Psoas muscle (tissue), 8 donors: Measurements from ENCODE around the gene ADORA2B. TPM values are rescaled to one million over a fixed set of nuclear protein-coding genes. Genes with fewer than 3 reads are reported as not detected.
A peak's percentile ranks its signal among the peaks of the same experiment; 100 is the strongest.

Experiments used
- ATAC-seq, 4 donors: fragments of 200-7000 bp; cut with Tn5 transposase; one replicate each; pipeline ENCODE4 v1.9.1; 2020; ENCODE audit warnings: moderate library complexity in 3 of 4, mild to moderate bottlenecking in 2 of 4
- DNase-seq, 2 donors: peaks; one replicate each; pipeline ENCODE4 v3.0.0-alpha.2; 2020
- H3K27ac ChIP-seq: fragments of 200-600 bp; one replicate; pipeline ENCODE4 v1.8.0; 2022
- H3K27me3 ChIP-seq, 3 donors: fragments of 200-600 bp in 1 of 3; one replicate each; pipeline versions ENCODE4 v1.6.1 to v1.8.0; 2013 to 2022; ENCODE audit warnings: low read length in 2 of 3, mild to moderate bottlenecking in 2 of 3, moderate library complexity in 1 of 3; ENCODE audit not compliant: insufficient read depth in 3 of 3
- H3K36me3 ChIP-seq, 2 donors: fragments of 200-600 bp in 1 of 2; one replicate each; pipeline versions ENCODE4 v1.6.1 to v1.8.0; 2013 to 2022; ENCODE audit warnings: low read depth in 1 of 2, mild to moderate bottlenecking in 1 of 2, moderate library complexity in 1 of 2; ENCODE audit not compliant: insufficient read depth in 1 of 2
- H3K4me1 ChIP-seq: fragments of 200-600 bp; one replicate; pipeline ENCODE4 v1.8.0; 2022
- H3K4me3 ChIP-seq: fragments of 200-600 bp; one replicate; pipeline ENCODE4 v1.8.0; 2022; ENCODE audit warnings: mild to moderate bottlenecking
- H3K9me3 ChIP-seq: fragments of 200-600 bp; one replicate; pipeline ENCODE4 v1.8.0; 2022
- WGBS, 3 donors: extraction: QIAGEN DNeasy Blood & Tissue Kit; methylation state at CpG; one replicate each; pipeline versions ENCODE4 v1.1.6 to v1.1.7; 2013; 5-methylcytosine and 5-hydroxymethylcytosine counted together
- intact Hi-C, 2 donors: fragments of 100-400 bp; cut with DNase I; formaldehyde crosslinking; loops; one replicate each; pipeline versions ENCODE4 v1.11.0 to v1.14.2; 2022
- polyA plus RNA-seq, 3 donors: library from polyadenylated mRNA; stranded (reverse); fragments of 200-250 nt; gene quantifications; one replicate each; pipeline ENCODE4 v1.2.3, GENCODE V29; 2013
- total RNA-seq, 4 donors: library from RNA; stranded (reverse); fragmentation: NEBNext Ultra II Directional in 2 of 4; extraction: Animal tissue kit (Norgen Biotek cat#: 25700) in 2 of 4; gene quantifications; one replicate each; pipeline versions ENCODE4 v1.2.1 to v1.2.4, GENCODE V29; 2021 to 2023
- TF ChIP-seq, protein P1 (sequence below): fragments of 200-600 bp; IDR thresholded peaks from one replicate; pipeline ENCODE4 v1.8.0; 2022; ENCODE audit warnings: antibody characterized with exemption
- donor health status: healthy with polysubstance abuse.
- donor health status: DM: no; HTN: no; CAD: no; lungs with moderate emphysema.
- donor health status: Bipolar disorder and iron deficiency.
- donor health status: healthy.
- donor health status: DM: yes; HTN: yes; CAD: no.
- donor health status: DM: no; HTN: no; CAD: no.
- donor health status: DM: no; HTN: no; CAD: no.
- donor health status: DM: yes; HTN: yes; CAD: no.

ADORA2B gene
- total and polyA plus RNA-seq, 7 donors: 0.07 to 0.36 (median 0.20) TPM

DNA sequence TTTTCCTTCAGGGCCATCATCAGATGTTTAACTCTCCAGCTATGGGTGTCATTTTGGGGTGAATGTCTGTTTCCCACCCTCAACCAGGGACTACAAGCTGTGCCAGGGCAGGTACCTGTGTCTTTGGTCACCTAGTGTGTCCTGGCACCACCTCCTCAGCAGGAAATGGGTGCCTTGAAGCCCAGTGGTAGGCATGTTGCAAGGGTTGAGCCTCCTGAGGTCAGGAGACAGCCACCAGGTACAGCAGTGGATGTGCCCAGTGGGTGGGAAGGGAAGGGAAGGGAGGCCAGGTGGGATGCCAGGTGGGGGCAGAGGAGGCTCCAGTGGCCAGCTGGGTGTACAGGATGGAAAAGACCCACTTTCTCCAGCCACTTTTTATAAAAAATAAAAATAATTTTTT, 25.5 kb upstream of the ADORA2B start:
- TF ChIP-seq, protein P1, sequence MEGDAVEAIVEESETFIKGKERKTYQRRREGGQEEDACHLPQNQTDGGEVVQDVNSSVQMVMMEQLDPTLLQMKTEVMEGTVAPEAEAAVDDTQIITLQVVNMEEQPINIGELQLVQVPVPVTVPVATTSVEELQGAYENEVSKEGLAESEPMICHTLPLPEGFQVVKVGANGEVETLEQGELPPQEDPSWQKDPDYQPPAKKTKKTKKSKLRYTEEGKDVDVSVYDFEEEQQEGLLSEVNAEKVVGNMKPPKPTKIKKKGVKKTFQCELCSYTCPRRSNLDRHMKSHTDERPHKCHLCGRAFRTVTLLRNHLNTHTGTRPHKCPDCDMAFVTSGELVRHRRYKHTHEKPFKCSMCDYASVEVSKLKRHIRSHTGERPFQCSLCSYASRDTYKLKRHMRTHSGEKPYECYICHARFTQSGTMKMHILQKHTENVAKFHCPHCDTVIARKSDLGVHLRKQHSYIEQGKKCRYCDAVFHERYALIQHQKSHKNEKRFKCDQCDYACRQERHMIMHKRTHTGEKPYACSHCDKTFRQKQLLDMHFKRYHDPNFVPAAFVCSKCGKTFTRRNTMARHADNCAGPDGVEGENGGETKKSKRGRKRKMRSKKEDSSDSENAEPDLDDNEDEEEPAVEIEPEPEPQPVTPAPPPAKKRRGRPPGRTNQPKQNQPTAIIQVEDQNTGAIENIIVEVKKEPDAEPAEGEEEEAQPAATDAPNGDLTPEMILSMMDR: no peak
- no peak overlapping the region for H3K27ac ChIP-seq

GRCh38 chr17:15920758-15921239, 24.1 kb upstream of the ADORA2B start:
- Histone ChIP-seq H3K36me3 (no peaks in the 10 kb centered on the region), H3K9me3 (peaks cover 7% of the 10 kb centered on the region), H3K27ac (no peak overlapping the region), H3K4me1 (no peaks in the 10 kb centered on the region), H3K4me3 (no peak overlapping the region), H3K27me3 (peaks cover 0 to 16% (median 4%) of the 10 kb centered on the region in 3 donors)
- WGBS, 3 donors: 48 to 66% (median 53%) methylated on average over 9 of the region's 9 CpGs
- intact Hi-C loops: no loop called here
- TF ChIP-seq, protein P1: no peak
- DNase-seq (peak in 1 of 2 donors; percentile 22), ATAC-seq (no peak)

More for the DNA sequence above, 25.5 kb upstream of the ADORA2B start:
- Histone ChIP-seq H3K4me1 (no peaks in the 10 kb centered on the region), H3K27me3 (peaks cover 0 to 16% (median 4%) of the 10 kb centered on the region in 3 donors), H3K4me3 (no peak overlapping the region), H3K9me3 (peaks cover 7% of the 10 kb centered on the region), H3K36me3 (no peaks in the 10 kb centered on the region)
- intact Hi-C loops: no loop called here
- DNase-seq: no peak
- no peak for ATAC-seq

GRCh38 chr17:15921640-15922039, 23.3 kb upstream of the ADORA2B start:
- intact Hi-C loops: no loop called here
- DNase-seq (no peak), ATAC-seq (no peak)

DNA sequence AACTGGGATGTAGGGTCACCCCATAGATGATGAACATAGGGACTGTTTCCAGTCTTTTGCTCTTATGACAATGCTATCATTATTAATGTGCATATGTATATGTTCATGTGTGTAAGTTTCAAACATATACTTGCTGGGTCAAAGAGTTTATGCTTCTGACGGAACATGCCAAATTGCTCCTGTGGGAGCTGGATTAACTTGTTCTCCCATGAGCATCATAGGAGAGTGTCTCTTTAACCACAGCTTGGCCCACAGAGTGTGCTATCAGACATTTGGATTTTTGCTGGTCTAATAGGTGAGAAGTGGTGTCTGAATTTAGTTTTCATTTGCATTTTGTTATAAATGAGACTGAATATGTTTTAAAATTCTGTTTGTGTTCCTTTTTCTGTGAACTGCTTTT, 22.3 kb upstream of the ADORA2B start:
- Histone ChIP-seq H3K9me3 (peaks cover 7% of the 10 kb centered on the region), H3K4me1 (no peaks in the 10 kb centered on the region), H3K36me3 (no peaks in the 10 kb centered on the region), H3K27ac (no peak overlapping the region), H3K4me3 (no peak overlapping the region), H3K27me3 (peaks cover 0 to 8% (median 0%) of the 10 kb centered on the region in 3 donors)
- WGBS, 3 donors: 26 to 44% (median 40%) methylated on average over 1 of the region's 1 CpG
- intact Hi-C loops: no loop called here
- ATAC-seq (no peak), DNase-seq (no peak)
- TF ChIP-seq, protein P1: no peak

More at GRCh38 chr17:15921640-15922039, 23.3 kb upstream of the ADORA2B start:
- no peak overlapping the region for H3K27ac ChIP-seq
- peaks cover 7% of the 10 kb centered on the region for H3K9me3 ChIP-seq
- no peaks in the 10 kb centered on the region for H3K4me1 ChIP-seq
- TF ChIP-seq, protein P1: no peak
- no peaks in the 10 kb centered on the region for H3K36me3 ChIP-seq
- H3K27me3 ChIP-seq: peaks cover 0 to 18% (median 2%) of the 10 kb centered on the region in 3 donors
- H3K4me3 ChIP-seq: no peak overlapping the region

- ATAC-seq (no peak), DNase-seq (no peak)
- Histone ChIP-seq H3K4me3 (no peak overlapping the region), H3K36me3 (no peaks in the 10 kb centered on the region), H3K9me3 (peaks cover 7% of the 10 kb centered on the region), H3K4me1 (no peaks in the 10 kb centered on the region), H3K27ac (no peak overlapping the region), H3K27me3 (peaks cover 0 to 4% (median 0%) of the 10 kb centered on the region in 3 donors)
- intact Hi-C loops: no loop called here
- TF ChIP-seq, protein P1: no peak
- WGBS, 3 donors: 66 to 72% (median 72%) methylated on average over 9 of the region's 9 CpGs
Observed at GRCh38 chr17:15926039-15926740, 18.7 kb upstream of the ADORA2B start.
